ENCODE data around the gene SORCS1.

The SORCS1 gene

DNA sequence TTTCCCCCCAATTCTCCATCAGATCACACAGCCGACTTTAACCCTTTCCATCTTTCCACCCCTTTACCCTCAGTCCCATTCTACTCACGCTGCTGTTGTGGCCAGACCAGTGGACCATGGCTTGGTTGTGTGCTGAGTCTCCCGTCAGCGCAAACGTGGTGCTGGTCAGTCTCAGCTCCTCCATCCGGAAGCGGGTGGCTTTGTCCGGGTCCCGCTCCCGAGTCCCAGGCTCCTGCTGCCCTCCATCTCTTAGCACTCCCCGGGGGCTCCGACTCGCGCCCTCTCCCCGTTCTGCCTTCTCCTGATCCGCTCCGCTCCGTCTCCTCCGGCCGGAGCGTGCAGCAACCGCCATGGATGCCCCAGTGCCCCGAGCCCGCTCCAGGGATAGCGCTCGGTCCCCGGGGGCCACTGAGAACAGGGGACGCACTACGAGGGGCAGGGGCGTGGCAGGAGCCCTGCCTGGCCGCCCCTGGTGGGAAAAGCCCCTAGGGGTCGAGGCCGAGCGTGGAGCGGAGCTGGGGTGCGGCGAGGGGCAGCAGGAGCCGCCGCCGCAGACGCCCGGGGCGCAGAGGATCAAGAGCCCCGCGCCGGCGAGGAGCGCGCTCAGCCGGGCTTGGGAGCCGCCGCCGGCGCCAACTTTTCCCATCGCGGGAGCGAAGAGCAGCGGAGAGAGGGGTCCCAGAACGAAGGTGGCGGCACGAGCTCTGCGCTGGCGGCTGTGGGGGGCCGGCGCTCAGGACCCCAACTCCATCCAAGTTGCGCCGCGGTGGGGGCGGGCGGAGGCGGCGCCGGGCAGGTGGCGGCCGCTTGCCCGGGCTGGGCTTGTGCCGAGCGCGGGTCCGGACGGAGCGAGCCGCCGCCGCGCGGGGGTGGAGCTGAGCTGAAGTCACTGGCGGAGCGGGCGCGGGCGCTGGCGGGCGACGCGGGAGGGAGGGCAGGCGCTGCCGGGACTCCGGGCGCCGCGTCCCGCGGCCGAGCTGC is at the start of gene SORCS1:
SORCS1 (minus strand) TSS at position 826 of the 981 bp plus-strand sequence.
- DNase-seq (ENCODE audit: low spot score) = peak; percentile 67

DNA sequence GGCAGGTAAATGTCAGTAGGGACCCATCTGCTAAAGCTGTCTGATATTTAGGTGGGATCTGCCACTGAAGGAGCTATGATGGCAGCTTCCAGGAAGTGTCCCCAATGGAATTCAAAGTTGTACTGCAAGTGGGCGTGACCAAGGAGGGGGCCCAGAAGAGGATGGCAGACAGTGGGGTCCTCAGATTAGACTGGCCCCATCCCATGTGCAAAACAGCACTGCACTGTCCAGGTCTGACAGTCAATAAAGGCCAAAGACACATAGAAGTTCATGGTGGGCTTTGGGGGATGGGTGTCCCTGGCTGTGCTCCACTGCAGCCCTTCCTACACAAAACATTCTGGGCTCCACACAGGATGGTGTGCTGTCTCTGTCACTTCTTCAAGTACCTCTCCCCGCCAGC is 49.8 kb upstream of the SORCS1 start:
- DNase-seq (ENCODE audit: low spot score) = no peak

DNA sequence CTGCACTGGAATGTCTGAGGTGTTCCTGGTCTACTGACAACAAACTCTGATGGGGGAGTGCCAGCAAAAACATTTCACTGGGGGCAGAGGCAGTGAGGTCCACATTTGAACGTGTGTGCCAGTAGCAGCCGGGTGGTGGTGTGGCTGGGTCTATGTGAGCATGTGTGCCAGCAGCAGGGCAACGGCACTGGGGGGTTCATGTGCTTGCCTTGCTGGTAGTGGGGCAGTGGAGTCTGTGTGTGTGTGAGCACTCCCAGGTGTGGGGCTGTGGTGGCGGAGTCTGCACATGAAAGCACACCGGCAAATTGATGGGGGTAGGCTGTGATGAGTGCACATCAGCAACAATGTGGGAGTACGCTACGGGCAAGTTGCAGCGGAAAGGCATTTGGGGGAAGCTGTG is 49.4 kb upstream of the SORCS1 start:
- no peak for DNase-seq (ENCODE audit: low spot score)

DNA sequence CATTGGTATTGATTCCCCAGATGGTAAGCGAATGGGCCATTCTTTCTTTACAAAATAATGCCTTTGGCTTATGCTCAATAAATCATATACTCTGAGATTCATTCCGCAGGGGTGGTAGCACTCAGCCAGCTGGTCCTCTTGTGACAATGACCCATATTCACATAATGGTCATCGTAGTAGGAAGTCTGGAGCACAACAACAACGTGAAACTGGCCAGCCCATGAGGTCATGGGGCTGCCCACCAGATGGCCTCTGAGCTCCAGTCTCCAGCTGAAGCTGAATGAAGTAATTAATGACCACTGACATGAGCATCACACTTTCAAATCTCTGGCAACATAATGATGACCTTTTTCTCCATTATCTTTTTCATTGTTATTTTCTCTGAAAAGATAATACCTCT is 42.3 kb upstream of the SORCS1 start:
- DNase-seq (ENCODE audit: low spot score) = no peak

DNA sequence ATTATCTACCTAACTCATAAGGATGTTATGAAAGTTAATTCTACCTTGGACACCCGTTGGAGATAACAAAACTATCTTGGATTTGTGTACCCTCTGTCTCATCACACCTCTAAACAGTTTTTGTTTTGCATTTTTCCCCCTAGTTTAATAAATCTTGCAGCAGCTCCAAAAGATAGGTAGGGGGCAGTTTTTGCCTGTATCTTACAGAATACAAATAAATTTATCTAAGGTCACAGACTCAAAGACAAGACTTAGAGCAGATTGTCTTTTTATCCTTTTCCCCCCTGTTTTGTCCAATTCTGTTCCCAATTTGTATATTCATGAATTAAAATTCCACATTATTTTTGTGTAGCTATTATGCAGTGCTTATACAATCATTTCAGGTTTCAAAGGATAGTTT is 5.0 kb upstream of the SORCS1 start:
- no peak for DNase-seq (ENCODE audit: low spot score)

DNA sequence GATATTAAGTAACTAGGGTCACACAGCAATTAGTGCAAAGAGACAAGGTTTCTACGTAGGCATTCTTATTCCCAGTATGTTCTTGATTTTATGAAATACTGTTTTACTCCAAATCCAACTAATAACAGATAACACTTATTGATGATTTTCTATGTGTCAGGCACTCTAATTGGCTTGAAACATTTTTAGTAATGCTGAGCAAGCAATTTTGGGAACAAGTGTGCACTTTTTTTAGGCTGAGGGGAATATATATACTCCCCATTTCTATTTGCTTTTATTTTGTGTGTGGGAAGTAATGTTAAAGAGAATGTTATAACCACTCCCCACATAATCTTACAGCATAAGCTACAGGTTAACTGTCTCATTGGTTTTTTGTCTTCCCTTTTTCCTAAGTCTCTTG is 4.2 kb upstream of the SORCS1 start:
- no peak for DNase-seq (ENCODE audit: low spot score)

DNA sequence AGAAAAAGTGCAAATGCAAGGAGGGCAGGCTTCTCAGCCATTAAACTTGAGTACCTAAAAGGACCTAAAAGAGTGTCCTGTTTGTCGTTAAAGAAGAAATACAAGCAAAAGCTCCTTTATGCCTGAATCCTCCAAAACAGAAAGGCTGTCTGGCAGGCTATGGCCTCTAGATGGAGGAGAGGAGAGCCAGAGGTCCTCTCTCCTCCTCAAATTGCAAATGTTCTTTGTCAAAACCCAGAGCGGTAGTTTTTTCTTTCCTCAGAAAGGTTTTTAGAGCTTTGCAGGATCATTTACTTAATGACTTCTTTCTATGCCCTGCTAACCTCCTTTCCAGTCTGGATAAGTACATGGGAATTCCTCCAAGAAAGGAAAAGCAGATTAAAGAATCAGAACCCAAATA is 1.9 kb upstream of the SORCS1 start:
- DNase-seq (ENCODE audit: low spot score) = no peak

DNA sequence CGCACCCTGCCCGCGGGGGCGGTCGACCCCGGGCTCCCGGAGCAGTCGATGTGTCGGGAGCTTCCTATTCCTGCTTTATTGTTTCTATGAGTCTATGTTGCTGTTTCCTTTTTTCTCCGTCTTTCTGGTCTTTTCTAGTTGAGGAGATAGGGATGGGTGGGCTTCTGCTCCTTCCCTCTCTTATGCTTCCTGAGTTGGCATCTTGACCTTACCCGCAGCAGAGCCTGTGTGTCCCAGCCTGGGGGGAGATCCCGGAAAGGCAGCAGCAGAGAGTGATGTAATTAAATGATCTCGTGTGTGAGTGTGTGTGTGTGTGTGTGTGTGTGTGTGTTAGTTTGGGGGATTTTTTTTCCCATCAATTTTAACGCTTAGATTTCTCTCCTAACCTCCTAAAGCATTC is 486 bp upstream of the SORCS1 start:
- no peak for DNase-seq (ENCODE audit: low spot score)

DNA sequence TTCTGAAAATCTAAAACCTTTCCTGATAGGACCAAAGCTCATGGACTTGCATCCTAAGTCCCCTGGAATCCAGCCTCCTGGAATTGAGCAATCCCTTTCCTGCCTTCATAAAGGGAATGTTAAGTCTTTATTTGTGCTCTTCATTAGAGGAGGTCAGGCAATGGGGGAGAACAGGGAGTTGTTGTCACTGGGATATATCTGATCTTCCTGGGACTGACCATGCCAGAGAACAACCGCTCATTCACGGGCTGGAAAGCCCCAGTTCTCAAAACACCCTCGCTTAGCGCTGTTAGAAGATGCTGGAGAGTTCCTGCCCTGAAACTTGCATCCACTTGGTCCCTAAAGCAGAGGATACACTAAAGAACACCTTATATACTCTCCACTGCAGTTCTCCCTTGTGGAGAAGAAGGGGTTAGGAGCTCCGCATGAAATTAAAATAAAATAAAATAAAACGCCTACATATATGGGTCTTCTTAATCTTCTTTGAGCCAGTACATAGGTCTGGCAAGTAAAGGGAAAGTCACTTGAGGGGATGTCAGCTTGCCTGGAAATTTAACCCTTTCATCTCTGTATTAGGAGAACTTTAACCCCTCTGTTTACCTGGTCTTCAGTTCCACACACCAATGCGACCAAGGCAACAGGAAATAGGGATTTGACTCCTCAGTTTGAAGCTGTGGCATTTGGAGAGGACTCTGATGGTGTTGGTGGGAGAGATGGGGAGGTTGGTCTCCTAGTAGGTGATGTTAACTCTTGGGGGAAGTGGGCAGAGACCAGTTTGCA is 1.2 kb downstream of the SORCS1 start:
- no peak for DNase-seq (ENCODE audit: low spot score)

DNA sequence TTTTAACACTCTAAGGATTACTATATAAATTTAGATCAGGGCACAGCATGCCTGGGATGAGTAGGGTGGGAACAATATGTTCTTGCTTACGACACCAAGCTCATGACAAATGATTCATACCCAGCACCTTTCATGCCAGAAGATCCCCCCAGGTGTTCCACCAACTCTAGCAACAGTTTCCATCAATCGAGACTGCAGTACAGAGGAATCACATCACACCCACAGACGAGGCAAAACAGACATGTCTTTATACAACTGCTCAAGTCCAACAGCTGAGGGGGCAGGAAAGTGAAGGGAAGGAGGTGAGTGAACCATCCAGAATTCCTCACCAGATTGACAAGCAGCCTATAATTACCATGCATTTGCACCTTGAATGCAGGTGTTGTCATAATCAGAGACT is 3.6 kb downstream of the SORCS1 start:
- DNase-seq (ENCODE audit: low spot score) = no peak

DNA sequence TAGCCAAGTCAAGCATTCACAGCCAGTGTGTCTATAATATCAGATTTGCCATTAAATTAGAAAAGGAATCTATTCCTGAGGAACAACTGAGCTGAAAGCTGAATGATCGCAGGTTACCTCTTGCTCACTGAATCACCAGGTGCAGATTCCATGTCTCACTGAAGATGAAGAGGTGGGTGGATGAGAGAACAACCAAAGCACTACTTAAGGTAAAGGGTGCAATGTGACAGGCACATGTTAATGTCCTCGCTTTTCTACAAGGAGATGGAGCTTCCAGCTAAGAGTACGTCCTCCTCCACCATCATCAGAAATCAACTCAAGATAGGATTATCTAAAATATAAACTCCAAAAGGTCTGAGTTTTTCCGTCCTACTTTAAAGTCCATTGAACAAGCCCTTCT is 4.6 kb downstream of the SORCS1 start:
- no peak for DNase-seq (ENCODE audit: low spot score)

DNA sequence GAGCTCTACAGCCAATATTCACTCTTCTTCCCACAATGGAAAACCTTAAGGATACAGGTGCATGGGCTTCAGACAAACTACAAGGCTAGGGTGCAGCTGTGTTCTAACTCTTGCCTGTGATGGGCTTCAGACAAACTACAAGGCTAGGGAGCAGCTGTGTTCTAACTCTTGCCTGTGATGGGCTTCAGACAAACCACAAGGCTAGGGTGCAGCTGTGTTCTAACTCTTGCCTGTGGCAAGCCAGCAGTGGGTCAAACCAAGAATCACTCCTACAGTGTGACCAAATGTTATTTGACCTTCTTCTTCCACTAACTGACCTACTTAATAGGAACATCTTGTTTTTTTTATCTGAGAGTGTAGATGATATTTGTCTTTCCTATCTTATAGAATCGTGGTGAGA is 7.4 kb downstream of the SORCS1 start:
- DNase-seq (ENCODE audit: low spot score) = no peak

DNA sequence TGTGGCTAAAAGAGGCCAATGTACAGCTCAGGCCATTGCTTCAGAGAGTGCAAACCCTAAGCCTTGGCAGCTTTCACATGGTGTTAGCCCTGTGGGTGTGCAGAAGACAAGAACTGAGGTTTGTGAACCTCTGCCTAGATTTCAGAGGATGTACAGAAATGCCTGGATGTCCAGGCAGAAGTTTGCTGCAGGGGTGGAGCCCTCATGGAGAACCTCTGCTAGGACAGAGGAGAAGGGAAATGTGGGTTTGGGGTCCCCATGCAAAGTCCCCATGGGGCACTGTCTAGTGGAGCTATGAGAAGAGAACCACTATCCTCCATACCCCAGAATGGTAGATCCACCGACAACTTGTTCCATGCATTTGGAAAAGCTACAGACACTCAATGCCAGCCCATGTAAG is 12.4 kb downstream of the SORCS1 start:
- no peak for DNase-seq (ENCODE audit: low spot score)

DNA sequence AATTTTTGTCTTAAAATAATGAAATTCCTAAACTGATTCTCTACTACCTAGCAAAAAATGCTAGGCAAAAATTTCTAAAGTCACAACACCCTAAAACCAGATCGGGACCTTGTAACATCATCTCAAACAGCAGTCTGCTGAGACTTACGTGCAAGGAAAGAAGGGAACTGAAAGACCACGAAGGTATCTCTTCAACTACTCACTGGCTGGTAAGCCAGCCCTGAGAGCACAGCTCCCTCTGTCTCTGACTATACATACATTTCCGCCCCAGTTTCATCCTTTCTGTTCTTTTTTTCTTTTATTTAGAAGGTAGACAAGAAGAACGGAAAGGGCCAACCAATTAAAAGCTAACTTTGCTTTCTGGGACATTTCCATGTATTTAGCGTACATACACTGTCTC is 15.6 kb downstream of the SORCS1 start:
- no peak for DNase-seq (ENCODE audit: low spot score)

DNA sequence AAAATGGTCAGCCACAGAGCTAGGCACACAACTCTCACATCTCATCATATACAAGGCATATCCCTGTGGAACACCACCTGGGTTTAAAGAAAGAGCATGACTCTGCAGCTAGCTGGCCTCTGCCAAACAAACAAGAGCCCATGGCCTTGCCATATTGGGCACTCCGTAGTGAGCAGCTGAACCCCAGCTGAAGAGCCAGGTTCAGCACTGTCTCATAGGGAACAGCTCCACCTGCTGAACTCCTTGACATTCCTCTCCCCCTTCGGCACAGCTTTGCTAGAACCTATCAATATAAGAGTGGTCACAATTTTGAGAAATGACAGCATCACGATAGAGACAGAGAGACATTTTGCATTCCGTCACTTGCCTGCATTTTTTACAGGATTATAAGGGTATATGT is 20.0 kb downstream of the SORCS1 start:
- no peak for DNase-seq (ENCODE audit: low spot score)

DNA sequence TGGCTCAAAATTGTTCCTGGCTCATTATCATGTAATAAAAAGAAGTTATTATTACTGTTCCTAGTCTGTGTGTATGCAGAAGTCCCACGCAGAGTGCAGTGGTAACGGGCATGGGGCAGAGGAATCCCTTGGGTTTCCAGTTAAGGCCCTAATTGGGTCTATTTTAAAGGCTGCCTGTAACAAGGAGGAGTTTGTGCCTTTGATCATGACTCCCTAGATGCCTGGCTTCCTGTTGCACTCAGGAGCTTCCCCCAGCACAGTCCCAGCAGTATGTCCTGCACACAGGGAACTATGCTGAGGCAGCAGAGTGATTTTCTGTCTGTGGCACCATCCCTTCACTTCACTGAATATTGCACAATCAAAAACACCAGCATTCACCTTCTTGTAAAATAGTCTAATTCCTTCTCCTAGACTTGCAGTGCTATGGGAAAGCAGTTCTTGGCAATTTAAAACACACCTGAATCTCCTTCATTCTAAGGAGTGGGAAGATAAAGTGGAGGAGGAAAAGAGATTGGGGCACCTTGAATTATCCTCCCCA is 22.9 kb downstream of the SORCS1 start:
- no peak for DNase-seq (ENCODE audit: low spot score)

DNA sequence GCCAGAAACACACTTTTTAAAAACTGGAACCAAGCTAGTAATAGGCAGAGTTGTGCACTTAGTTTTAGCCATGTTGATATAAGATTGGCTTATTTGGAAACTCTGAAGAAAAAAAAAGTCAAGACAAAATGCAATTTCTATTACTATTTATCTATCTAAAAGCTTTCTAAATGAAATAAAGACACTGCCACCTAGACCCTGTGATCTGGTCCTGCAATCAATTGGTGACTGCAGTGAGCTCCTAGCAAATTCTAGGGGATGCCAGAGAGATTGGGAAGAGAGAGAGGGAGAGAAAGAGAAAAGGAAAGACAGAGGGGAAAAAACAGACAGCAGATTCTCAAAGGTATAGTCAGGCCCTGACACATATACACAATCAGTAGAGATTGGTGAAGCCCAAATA is 25.3 kb downstream of the SORCS1 start:
- DNase-seq (ENCODE audit: low spot score) = no peak

DNA sequence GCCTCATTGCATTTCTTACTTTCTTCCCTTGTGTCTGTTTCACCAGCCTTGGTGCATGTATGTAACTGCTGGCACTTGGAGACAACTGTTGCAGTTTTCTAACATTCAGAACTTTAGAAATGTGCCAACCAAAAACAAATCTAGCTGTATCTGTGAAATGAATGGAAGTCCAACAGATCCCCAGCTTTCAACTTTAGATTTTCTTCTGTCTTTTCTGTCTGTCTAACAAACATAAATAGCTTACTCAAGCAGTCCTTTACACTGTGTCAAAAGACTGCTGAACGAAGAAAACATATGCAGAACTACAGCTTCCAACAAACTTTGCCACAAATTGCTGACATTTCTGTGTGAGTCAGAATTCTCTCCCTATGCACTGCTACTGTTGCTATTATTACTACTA is 30.9 kb downstream of the SORCS1 start:
- no peak for DNase-seq (ENCODE audit: low spot score)

DNA sequence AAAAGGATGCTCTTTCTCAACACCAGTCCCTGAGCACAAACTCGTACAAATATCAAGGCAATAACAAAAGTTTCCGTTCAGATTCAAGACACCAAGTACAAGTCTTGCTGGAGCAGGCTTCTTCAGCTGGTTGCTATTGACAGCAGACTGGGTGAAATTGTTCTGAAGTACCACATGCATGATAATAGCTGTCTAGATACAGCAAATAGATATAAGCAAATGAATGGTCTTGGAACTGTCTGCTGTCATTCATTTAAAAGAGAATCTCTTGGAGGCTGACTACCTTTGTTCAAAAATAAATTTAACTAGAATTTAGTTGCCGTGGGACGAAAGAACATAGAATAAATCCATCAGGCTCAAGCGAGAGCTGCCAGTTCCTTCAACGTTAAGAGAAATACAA is 35.5 kb downstream of the SORCS1 start:
- DNase-seq (ENCODE audit: low spot score) = no peak

DNA sequence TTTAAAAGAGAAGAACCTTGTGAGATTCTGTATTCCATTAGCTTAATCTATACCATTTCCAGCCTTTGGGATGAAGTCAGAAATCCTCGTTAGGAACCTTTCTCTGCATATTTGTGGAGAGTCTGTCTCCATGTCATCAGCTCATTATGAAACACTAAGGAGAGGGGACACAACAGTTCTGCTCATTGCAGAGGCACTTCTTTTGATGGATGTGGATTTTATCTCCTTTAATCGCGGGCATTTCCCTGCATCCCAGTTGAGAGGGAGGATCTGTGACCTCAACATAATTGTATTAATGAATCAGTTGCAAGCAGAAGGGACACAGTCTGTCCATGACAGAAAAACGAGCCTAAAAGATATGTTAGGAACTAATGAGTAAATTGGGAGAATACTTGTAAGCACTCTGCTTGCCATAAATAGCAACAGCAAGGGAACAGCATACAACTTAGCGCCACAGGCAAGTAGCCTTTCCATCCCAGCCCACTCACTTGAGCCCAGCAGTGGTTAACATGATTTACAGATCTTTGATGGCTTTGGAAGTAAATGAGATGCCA is 37.9 kb downstream of the SORCS1 start:
- no peak for DNase-seq (ENCODE audit: low spot score)

DNA sequence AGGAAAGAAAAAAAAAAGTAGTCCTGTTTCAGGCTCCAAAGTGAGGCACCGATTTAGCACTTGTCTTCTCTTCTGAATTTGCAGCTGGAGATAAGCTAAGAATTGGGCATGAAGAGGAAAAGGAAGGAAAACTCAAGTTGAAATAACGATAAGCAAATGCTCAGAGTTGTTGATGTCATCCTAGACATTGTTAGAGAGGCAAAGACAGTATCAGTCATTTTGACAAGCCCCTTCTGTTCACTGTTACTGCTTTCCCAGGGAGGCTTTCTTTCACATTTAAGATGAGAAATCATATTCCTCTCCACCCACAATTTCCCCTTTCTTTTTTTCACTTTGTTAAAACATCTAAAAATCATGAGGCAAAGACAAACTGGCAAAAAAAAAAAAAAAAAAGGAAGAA is 41.8 kb downstream of the SORCS1 start:
- DNase-seq (ENCODE audit: low spot score) = no peak

DNA sequence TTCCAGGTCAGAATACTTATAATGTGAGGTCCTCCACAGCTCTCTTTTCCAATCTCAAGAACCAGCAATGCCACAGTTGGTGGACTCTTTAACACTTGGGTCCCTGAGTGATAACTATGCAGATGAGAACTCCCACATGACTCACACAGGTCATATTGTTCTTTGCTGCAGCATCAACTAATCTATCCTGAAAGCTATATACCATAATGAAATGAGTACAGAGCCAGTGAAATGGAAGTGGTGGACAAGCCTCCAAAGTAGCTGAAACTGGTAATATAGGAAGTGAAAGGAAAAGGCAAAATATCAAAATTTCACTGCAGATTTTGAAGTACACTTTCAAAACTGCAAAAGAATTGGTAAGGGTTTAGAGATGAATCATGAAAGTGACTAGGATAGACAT is 45.6 kb downstream of the SORCS1 start:
- DNase-seq (ENCODE audit: low spot score) = no peak

Data from AG20443 (cell line).